Lower leg skin (tissue), 4 donors: ENCODE measurements around the gene SIL1. TPM values are rescaled to one million over a fixed set of nuclear protein-coding genes. Genes with fewer than 3 reads are reported as not detected.
"Not testable (repeated sequence)": the region's sequence is repeated elsewhere in the genome, so short reads cannot be mapped to it uniquely, and the experiment has no call there.

ENCODE experiments used
- DNase-seq, 2 donors: peaks; one replicate each; pipeline ENCODE4 v3.0.0-alpha.2; 2019; ENCODE audit warnings: low spot score in 2 of 2
- H3K4me3 ChIP-seq: fragments of 200-600 bp; sonication (generic); 2 replicates; pipeline ENCODE4 v1.5.1; 2017; ENCODE audit warnings: mild to moderate bottlenecking, low read depth; ENCODE audit not compliant: poor library complexity, severe bottlenecking
- POLR2A ChIP-seq, 2 donors: fragments of 450-650 bp; IDR thresholded peaks; one replicate each; pipeline ENCODE4 v1.6.1; 2016 to 2017; ENCODE audit warnings: antibody characterized with exemption in 2 of 2, mild to moderate bottlenecking in 1 of 2, moderate library complexity in 1 of 2
- WGBS, 2 donors: methylation state at CpG; one replicate each; pipeline ENCODE4 v1.1.5; 2018; 5-methylcytosine and 5-hydroxymethylcytosine counted together
- intact Hi-C: fragments of 100-400 bp; cut with DNase I; formaldehyde crosslinking; loops from one replicate; pipeline ENCODE4 v1.15.0; 2023; ENCODE audit warnings: low total_unique reads
- total RNA-seq, 4 donors: library from RNA; depleted of rRNA; stranded (reverse); fragments of >200 nt; gene quantifications; one replicate each; pipeline ENCODE4 v1.1.0, GENCODE V29; 2016
- TF ChIP-seq, protein P1 (sequence below), 3 donors: fragments of 450-650 bp; IDR thresholded peaks; one replicate each; pipeline ENCODE4 v1.5.1; 2016; ENCODE audit warnings: antibody characterized with exemption in 3 of 3, mild to moderate bottlenecking in 3 of 3, moderate library complexity in 2 of 3

Gene SIL1
- total RNA-seq, 4 donors from 2014 or later = 35.1 to 45.4 (median 39.3) TPM

DNA sequence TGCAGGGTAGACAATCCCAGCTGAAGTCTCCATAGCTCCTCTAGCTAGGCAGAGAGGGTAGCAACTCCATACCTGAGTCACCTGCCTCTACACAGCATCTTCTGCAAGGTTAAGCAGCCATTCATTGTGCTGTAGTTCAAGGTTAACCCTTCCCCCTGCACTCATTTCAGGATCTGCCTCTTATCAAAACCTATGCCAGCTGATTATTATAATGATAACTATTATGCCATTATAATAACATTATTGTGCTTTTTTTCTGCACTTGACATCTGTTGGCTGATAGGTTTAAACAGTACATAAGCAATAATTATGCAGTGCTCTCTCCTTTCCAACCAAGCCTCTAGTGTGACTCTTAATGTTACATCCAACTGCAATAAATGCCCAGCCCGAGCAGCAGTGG, 17.3 kb downstream of the SIL1 start:
- 38 to 52% methylated on average over 1 of the region's 1 CpG for WGBS, 2 donors
- DNase-seq = no peak
- TF ChIP-seq, protein P1, sequence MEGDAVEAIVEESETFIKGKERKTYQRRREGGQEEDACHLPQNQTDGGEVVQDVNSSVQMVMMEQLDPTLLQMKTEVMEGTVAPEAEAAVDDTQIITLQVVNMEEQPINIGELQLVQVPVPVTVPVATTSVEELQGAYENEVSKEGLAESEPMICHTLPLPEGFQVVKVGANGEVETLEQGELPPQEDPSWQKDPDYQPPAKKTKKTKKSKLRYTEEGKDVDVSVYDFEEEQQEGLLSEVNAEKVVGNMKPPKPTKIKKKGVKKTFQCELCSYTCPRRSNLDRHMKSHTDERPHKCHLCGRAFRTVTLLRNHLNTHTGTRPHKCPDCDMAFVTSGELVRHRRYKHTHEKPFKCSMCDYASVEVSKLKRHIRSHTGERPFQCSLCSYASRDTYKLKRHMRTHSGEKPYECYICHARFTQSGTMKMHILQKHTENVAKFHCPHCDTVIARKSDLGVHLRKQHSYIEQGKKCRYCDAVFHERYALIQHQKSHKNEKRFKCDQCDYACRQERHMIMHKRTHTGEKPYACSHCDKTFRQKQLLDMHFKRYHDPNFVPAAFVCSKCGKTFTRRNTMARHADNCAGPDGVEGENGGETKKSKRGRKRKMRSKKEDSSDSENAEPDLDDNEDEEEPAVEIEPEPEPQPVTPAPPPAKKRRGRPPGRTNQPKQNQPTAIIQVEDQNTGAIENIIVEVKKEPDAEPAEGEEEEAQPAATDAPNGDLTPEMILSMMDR (IDR thresholded peaks at IDR 0.05) = no peak
- TF ChIP-seq POLR2A (IDR thresholded peaks at IDR 0.05) = no peak
- no peak overlapping the region for H3K4me3 ChIP-seq
- intact Hi-C loops = no loop called here

DNA sequence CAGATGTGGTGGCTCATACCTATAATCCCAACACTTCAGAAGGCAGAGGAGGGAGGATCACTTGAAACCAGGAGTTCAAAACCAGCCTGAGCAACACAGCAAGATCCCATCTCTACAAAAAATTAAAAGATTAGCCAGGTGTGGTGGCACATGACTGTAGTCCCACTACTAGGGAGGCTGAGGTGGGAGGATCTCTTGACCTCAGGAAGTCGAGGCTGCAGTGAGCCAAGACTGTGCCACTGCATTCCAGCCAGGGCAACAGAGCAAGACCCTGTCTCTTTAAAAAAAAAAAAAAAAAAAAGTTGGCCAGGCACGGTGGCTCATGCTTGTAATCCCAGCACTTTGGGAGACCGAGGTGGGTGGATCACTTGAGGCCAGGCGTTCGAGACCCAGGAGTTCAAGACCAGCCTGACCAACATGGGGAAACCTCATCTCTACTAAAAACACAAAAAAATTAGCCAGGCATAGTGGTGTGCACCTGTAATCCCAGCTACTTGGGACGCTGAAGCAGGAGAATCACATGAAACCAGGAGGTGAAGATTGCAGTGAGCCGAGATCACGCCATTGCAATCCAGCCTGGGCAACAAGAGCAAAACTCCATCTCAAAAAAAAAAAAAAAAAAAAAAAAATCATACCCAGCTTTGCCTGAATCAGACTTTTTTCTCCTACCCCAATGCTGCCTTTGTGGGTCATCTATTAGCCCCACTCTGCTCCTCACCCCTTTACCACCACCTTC, 18.2 kb downstream of the SIL1 start:
- H3K4me3 ChIP-seq, DNase-seq, intact Hi-C loops: not testable (repeated sequence)
- WGBS, 2 donors = 59 to 64% methylated on average over 8 of the region's 8 CpGs

DNA sequence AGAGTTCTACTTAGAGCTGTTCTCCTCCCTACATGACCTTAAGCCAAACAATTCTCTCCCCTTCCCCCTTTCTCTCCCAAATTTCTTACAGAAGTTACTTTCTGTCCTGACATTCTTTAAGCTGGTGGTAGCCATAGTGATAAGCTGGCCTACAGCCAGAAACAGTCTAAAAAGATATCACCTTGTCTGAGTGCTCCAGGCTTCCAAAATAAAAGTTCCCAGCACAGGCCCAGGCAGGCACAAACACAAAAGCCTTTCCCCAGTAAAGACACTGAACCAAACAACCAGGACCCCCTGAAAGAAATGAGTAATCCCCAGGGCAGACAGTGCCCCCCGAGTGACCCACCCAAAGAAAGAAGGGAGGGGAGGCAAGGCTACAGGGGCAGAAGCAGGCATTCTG, 19.2 kb downstream of the SIL1 start:
- TF ChIP-seq, protein P1 (IDR thresholded peaks at IDR 0.05) = no peak
- no peak for TF ChIP-seq POLR2A (IDR thresholded peaks at IDR 0.05)
- DNase-seq = peak in 1 of 2 donors; percentile 24
- no peak overlapping the region for H3K4me3 ChIP-seq
- WGBS, 2 donors = 19 to 42% methylated on average over 1 of the region's 1 CpG
- intact Hi-C loops = no loop called here

DNA sequence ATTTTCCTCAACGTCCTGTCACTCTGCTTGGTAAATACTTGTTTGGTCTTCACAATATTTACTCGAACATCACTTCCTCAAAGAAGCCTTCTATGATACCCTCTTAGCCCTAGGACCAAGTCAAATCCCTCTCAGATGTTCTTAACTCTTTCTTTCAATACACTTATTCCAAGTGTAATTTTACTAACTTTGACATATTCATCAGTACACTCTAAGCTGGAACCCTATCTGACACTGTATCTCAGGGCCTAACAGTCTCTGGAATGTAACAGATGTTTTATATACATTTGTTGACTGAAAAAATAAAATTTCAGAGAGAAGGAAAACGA, 19.6 kb downstream of the SIL1 start:
- no peak for DNase-seq
- 16 to 20% methylated on average over 3 of the region's 3 CpGs for WGBS, 2 donors
- intact Hi-C loops = no loop called here
- no peak for TF ChIP-seq POLR2A (IDR thresholded peaks at IDR 0.05)
- TF ChIP-seq, protein P1 (IDR thresholded peaks at IDR 0.05) = no peak
- H3K4me3 ChIP-seq = no peak overlapping the region

DNA sequence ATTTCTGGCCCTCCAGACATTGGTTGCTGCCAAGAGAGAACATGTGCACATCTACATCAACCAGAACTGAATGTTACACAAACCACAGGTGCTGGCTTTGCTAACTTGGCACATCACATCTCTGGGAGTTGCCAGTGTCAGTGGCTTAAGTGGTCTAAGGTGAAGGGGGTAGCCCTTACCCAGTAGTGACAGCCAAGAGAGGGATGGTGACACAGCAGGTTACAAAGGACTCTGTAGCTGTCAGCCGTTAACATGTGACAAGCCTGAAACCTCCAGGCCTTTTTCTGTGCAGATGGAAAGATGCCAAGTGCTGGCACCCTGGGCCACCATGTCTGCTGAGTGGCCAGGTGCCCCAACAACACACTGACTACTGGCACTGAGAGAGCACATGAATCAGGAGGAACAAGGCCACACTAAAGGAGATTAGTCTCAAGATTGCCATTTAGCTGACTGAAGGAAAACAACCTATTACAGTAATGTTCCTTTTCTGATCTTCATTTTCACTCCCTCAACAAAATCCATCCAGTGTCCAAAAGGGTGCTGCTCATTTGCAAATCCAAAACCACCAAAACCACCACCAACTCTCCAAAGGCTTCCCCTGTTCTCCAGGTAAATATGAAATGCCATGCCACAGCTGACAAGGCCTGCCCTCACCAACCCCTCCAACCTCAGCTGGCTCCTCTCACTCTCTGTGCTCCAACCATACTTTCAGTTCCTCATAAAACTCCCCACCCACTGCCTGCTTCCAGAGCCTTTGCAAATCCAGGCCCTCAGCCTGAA, 20.2 kb downstream of the SIL1 start:
- peak in 1 of 2 donors; percentile 24 for DNase-seq
- TF ChIP-seq POLR2A (IDR thresholded peaks at IDR 0.05) = no peak
- TF ChIP-seq, protein P1 (IDR thresholded peaks at IDR 0.05) = no peak
- intact Hi-C loops = no loop called here
- no peak overlapping the region for H3K4me3 ChIP-seq
- 38 to 57% methylated on average over 1 of the region's 1 CpG for WGBS, 2 donors

DNA sequence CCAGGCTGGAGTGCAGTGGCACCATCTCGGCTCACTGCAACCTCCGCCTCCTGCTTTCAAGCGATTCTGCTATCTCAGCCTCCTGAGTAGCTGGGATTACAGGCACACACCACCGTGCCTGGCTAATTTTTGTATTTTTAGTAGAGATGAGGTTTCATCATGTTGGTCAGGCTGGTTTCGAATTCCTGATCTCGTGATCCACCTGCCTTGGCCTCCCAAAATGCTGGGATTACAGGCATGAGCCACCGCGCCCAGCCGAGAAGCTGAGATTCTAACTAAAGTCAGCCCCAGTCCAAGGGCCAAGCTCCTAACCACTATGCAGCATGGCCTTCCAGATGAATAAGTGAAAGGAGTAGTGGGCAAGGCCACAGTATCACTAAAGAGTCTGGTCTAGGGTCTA, 20.9 kb downstream of the SIL1 start:
- H3K4me3 ChIP-seq, DNase-seq, intact Hi-C loops: not testable (repeated sequence)
- WGBS, 2 donors = 93 to 95% methylated on average over 9 of the region's 9 CpGs

DNA sequence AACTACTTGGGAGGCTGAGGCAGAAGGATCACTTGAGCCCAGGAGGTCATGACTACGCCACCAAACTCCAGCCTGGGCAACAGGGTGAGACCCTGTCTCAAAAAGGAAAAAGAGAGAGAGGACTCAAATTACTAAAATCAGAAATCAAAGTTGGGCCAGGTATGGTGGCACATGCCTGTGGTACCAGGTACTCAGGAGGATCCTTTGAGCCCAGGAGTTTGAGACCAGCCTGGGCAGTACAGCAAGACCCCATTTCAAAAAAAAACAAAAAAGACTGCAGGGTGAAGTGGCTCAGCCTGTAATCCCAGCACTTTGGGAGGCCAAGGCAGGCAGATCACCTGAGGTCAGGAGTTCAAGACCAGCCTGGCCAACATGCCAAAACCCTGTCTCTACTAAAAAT, 23.8 kb downstream of the SIL1 start:
- intact Hi-C loops, DNase-seq, H3K4me3 ChIP-seq: not testable (repeated sequence)
- 96 to 100% methylated on average over 1 of the region's 1 CpG for WGBS, 2 donors
